HG02623 (cell line): ENCODE measurements around the gene KIAA0232.
"Not testable (repeated sequence)": the region's sequence is repeated elsewhere in the genome, so short reads cannot be mapped to it uniquely, and the experiment has no call there.

ENCODE experiments used
- ATAC-seq: cut with Tn5 transposase; IDR thresholded peaks from one replicate; pipeline ENCODE4 v1.9.1; 2021; ENCODE audit warnings: moderate library complexity; ENCODE audit not compliant: unreplicated experiment

Gene KIAA0232

DNA sequence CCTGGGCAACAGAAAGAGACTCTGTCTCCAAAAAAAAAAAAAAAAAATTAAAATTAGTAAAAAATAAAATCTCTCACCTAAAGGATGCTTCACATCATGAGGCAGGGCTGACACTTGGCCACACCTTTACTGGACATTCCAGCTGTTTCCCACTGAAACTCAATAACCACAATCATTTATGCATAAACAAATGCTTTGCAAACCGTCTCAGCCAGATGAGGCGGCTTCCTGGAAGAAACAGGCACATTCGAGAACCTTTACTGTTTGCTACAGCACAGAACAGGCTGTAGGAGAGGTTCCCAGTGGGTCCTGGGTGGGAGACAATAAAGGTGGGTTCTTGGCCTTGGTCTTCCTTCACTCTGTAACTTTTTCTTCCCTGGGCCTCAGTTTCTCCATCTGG is 116.2 kb downstream of the KIAA0232 start:
- ATAC-seq = no peak

DNA sequence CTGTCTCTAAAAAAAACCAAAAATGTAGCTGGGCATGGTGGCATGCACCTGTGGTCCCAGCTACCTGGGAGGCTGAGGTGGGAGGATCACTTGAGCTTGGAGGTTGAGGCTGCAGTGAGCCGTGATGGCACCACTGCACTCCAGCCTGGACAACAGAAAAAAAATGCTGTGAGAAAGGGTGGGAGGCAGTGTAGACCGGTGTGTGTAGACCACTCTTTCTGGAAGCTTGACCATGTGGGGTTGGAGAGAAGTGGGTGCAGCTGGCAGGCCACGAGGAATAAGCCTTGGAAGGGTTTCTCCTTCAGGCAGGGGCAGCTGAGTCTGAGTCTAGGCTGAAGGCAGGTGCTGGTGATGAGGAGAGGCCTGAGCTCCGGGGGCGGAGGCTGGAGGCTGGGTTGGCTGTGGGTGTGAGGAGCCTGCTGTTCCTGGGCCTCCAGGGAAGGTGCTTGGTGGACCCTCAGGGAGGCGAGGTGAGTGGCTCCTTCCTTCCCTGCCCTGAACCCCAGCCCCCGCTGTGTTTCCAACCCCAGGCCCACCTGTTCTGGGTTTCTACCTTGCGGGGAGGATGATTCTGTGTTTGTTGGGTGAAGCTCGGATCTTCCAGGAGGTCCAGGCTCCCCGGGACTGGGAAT is 117.8 kb downstream of the KIAA0232 start:
- no peak for ATAC-seq

DNA sequence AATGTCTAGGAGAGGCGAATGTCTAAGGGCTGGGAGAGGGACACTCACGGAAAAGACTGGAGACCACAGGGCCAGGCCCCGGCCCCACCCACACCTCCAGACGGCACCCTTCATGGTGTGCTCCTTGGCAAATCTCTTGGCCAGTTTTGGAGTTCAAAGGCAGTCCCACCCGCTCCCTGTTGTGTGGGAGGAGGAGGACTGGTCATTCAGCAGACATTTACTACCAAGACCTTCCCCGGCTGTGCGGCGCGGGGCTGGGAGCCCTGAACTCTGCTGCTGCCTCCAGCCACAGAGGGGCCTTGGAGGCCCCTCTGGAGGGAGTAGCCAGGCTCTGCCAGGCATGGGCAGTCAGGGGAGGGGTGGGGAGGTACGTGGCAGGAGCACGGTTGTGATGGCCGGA is 118.4 kb downstream of the KIAA0232 start:
- no peak for ATAC-seq

DNA sequence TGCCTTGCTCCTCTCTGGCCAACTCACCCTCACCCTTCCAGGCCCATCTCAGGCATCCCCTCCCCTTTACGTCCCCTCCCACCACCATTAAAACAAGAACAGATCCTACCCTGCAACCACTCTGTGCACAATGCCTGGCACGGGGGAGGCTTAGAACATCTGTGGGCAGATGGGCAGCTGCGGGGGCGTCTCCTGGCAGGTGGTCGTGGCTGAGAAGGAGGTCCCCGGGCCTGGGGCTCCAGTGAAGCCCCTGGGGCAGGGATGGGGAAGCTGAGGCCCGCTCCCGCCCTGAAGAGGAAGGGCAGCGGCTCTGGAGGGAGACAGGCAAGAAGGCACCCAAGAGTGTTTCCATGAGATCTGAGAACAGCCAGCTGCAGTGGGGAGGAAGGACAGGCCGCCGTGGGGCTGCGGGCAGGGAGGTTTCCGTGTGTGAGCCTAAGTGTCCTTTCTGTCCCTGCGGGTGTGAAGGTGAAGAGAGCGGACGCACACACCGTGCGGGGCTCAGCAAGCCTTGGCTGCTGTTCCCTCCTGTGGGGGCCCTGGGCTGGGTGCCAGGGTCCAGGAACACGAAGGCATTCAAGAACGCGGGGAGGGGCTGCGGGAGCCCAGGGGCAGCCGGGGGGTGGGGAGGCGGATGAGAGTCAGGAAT is 119.3 kb downstream of the KIAA0232 start:
- ATAC-seq = no peak

DNA sequence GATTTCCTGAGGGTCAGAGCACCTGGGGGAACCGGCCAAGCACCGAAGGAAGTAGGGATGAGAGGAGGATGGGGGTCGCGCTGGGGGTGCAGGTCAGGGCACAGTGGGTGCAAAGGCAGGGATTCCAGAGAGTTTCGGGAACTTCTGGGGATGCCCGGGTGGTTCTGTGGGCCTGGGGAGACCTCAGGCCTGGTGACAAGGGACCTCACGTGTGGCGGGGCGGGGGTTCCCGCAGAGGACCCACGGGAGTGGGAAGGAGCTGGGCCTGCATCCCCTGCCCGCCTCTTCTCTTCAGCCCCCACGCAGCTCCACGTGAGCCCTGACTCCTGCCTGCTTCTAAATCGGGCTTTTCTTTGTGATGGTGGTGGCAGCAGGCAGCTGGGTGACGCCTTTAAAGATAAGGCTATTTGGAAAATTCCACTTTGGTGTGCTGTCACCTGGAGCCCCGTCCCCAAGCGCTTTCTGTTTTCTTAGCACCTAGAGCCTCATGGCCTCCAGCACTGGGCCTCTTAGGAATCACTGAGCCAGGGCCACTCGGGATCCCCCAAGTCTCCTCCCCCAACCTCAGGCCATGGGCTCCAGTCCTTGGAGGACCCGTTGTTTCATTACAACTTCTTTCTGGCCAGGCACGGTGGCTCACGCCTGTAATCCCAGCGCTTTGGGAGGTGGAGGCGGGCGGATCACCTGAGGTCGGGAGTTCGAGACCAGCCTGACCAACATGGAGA is 120.0 kb downstream of the KIAA0232 start:
- ATAC-seq = no peak

DNA sequence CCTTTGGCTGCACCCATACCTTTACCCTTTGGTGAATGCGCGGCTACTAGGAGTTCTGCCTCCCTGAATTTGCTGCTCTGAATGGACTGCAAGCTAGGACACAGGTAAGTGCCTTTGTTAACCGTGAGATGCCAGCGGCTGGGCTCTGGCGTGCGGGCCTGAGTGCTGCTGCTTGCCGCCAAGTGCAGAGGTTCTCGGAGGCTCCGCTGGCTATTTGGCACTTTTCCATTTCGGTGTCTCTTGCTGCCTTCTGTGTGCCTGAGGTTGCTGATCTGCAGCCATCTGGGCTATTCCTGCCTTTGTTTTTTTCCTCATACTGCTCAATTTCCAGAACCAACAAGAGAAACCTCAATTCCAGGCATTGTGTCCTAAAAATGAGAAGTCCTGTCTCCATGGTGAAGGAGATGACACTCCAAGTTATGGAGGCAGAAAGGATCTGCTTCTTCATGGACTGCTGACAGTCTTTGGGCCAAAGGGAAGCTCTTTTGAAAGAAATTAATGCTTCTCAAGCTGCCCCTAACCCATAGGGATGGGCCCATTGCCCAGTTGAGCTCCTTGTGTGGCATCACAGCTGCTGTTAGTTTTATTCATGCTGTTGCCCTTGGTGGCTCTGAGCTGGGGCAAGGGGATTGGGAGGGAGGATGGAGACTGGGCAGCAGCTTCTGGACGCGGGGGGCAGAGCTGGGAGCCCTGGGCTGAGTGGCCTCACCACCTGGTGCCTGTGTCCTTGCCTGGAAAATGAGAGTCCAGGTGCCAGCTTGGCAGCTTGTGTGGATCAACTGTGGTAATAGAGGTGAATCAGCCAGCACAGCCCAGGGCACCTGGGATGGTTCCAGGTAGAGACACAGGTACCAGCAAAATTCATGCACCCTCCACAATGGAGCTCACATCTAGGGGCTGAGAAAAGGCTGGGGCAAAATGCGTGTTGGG is 123.3 kb downstream of the KIAA0232 start:
- no peak for ATAC-seq

DNA sequence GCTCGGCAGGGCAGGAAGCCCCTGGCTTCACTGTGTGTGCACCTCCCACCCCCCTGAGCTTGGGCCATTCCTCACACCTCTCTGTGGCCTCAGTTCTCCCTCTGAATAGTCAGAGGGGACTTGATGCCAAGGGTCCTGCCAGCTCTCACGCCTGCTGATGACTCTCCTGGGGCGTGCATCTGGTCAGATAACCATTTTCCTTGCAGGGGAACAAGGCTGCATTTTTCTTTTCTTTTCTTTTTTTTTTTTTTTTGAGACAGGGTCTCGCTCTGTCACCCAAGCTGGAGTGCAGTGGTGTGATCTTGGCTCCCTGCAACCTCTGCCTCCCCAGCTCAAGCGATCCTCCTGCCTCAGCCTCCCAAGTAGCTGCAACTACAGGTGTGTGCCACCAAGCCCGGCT is 124.0 kb downstream of the KIAA0232 start:
- ATAC-seq = not testable (repeated sequence)

DNA sequence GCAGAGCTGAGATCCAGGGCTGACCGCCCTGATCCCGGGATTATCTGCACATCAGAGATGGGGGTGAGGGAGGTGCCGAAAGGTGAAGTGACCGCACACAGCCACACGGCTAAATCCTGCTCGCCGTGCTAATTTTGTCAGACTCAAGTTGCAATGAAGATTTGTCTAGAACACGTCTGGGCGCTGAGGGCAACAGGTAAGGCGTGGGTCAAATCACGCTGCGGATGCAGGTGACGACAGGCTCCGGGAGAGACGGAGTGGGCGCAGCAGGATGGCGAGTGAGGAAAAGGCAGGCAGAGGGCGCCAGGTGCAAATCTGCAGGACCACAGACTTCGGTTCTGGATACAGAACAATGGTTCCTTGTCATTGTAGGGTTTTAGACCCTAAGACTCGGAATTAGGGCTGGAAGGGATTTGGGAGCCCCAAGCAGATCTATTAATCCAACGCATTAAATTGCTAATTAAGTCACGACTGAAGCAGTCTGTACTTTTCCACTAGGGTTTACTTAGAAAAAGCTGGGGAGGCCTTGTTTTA is 125.2 kb downstream of the KIAA0232 start:
- ATAC-seq = no peak

DNA sequence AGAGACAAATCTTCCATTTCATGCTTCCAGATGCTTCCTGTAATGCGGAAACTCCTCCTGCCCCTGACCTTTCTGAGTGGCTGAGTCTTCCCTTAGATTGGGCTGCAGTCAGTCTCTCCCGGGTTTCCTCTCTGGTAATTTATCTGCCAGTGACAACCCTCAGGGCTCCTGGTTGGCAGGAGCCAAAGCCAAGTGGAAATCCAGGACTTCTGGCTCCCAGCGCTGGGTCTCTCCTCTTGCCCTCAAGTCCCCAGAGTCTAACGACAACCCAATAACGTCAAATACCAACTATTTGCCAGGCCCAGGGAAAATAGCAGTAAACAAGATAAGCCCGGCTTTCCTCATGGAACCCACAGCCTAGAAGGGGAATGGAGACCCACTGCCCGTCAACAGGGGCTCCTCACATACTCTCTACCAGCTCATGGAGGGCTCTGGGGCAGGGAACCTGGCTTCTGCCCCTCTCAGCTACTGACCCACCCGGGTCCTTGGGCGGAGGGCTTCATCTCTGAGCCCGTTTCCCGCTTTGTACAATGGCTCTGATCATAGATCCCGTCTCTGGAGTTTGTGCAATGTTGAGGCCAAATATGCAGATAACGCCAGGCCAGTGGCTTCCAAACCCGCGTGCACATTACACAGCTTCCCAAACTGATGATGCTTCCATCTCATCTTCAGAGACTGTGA is 126.0 kb downstream of the KIAA0232 start:
- ATAC-seq = no peak

DNA sequence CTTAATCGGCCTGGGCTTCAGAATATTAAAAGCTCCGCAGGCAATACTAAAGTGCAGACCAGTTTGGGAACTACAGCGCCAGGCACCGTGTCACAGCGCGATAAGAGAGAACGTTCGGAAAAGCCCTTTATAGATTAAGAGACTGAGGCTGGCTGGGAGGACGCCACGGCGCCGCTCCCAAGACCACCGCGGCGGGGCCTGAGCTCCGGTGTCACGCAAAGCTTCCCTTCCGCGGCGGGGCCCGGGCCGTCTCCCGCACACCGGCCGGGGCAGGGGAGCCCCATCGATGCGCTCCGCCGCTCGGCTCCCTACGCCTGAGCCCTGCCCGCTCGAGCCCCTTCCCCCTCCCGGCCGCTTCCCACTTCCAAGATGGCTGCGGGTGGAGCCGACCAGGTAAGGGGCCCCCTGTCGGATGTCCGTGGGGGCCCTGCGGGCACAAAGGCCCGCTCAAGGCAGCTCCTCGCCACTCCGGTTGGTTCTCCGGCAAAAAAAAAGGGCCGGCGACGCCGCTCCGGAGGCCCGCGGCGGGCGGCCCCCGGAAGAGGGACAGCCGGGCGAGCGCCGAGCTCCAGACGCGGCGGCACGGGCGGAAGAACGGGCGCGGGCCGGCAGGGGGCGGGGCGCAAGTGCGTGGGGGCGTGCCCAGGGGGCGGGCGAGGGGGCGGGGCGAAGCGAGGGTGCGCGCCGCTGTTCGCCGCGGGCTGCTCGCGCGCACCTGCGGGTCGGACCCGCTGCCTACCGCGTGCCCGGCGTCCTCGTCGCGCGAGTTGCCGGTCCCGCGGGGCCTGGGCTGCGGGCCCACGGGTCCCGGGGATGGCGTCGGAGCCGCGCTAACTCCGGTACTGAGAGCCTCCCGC is 126.8 kb downstream of the KIAA0232 start, which contains the start of gene TBC1D14:
Gene TBC1D14 (plus strand): TSS at position 714 of the 857 bp plus-strand sequence. CDS start 13,564 bp downstream, outside the sequence.
- peak; percentile 84 for ATAC-seq

DNA sequence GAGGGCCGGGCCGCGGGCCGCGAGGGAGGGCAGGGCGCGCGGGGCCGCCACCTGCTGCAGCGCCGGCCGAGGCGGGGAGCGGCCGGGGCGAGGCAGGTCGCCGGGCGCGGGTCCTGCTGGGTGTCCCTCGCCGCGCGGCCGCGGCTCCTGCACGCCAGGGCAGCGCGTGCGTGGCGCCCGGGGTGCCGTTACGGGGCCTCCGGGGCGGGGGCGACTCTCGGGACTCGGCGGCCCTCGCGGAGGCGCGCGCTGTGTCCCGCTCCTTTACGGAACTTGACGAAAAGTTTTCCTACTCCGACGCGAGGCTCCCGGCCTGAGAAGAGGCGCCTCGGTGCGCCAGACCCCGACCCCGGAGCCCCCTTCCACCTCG is 127.4 kb downstream of the KIAA0232 start:
- peak; percentile 33 for ATAC-seq

DNA sequence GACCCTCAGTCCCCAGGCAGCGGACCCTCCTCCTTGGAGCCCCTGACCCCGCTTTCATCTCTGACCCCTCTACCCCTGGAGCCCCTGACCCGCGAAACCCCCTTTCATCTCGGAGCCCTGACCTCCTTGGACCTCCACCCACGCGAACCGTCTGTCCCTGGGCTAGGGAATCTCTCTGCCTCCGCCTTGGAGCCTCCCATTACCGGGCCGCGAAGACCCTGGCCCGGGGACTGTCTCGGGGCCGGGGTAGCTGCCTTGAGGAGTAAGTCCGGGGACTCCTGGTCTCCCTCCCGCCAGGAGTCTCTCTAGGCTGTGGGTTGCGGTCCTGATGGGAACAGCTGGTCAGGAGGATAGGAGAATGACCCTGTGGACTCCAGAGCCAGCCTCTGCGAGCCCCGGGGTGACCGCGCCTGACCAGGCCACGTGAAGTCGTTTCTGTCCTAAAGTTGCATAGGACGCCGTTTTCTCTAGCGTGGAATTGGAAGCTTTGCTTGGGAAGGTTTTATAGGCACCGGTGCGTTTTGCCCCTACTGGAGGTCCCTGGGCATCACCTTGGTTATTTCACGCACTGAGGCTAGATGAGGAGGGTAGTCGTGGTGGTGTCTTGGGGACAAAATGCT is 127.9 kb downstream of the KIAA0232 start:
- no peak for ATAC-seq

DNA sequence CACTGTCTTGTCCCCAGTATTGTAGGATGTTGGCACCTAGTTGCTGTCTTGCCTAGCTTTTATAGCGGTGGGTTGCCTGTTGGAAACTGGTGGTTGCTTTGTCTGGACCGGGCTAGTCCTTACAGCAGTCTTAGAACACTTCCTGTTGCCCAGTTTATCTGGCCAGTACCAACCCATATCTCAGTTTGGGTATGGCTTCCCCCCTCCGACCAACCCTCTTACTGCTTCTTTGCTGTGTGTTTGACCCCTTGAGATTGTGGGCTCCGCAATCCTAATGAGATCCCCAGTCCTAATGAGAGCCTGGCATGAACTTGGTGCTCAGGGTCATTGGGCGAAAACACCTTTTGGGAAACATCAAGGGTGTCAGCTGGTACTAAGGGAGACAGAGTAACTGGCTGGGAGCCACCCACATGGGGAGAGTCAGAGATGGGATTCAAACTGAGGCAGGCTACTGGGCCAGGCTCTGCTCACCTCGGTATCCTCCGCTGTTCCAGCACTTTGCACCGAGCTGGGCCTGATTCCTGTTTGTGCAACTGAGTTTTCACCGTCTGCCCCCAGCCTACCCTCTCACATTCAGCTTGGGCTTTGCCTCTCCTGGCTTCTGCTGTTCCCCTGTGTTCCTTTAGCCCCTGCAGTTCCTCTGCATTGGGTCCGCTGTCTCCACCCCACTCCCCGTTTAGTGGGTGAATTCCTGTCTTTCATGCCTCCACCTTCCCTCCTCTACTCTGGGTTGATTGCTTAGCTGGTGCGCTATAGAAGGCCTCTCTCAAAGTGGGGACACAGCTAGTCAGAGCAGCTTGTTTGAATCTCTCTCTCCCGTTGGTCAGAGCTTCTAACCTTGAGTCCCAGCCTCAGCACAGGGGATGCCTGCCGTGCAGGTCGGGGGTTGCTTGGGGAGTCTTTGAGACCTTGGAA is 128.7 kb downstream of the KIAA0232 start:
- no peak for ATAC-seq

DNA sequence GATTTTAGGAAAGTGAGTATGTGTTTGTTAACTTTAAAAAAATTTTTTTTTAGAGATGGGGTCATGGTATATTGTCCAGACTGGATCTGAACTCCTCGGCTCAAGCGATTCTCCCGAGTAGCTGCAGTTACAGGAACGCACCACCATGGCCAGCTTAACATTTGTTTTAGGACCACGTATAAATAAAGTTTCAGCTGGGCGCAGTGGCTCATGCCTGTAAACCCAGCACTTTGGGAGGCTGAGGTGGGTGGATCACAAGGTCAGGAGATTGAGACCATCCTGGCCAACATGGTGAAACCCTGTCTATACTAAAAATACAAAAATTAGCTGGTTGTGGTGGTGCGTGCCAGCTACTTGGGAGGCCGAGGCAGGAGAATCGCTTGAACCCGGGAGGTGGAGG is 129.4 kb downstream of the KIAA0232 start:
- not testable (repeated sequence) for ATAC-seq

DNA sequence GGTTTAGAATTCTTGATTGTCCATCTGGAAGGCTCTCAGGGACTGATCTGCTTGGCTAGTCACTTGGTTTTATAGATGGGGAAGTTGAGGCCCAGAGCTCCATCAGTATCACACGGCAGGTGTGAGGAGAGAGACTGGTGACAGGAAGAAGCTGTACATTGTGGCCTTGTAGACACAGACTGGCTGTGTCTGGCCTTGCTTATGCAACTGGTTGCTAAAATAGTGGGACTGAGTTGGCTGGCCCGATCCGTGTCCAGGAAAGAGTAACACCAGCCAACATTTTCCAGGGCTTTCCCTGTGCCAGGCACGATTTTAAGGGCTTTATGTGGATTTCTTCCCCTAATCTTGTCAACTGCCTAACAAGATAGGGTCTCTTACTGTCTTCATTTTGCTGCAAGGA is 129.9 kb downstream of the KIAA0232 start:
- ATAC-seq = no peak

DNA sequence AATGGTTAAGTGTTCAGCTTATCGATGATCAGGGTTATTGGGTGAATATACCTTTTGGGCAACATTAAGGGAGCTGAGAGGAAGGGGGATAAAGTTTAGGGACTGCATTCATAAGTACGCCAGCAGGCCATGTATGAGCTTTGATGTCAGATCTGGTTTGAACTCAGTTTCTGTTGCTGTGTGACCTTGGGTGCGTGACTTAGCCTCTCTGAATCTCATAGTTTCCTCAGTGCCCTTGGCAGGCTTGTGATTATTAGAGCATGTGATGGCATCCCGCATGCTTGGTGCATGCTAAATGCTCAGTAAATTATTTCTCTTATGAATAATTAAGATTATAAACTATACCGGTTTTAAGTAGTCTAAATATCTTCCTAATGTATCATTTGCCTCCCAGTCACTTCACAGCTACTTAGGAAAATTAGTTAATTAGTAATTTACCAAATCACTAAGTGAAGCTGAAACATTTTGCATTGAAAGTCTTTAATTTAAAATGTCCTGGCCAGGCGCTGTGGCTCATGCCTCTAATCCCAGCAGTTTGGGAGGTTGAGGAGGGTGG is 130.9 kb downstream of the KIAA0232 start:
- no peak for ATAC-seq

DNA sequence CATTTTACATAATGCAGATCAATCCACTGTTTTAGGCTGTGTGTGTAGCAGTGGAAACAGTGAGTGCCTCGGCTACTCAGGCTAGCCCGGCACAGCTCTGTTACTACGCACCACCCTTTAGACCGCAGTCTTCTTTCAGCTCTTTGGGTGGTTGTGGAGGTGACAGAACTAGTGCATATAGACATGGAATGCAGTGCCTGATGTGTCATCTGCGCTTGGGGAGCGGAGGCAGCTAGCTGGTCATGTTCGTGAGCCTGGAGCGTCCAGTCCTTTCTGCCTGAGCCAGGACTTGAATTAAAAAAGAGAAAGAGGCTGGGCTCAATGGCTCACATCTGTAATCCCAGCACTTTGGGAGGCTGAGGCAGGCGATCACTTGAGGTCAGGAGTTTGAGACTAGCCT is 131.9 kb downstream of the KIAA0232 start:
- ATAC-seq = no peak
